ENCODE data around the gene ERLEC1.
"Not testable (repeated sequence)": the region's sequence is repeated elsewhere in the genome, so short reads cannot be mapped to it uniquely, and the experiment has no call there.

Gene ERLEC1

DNA sequence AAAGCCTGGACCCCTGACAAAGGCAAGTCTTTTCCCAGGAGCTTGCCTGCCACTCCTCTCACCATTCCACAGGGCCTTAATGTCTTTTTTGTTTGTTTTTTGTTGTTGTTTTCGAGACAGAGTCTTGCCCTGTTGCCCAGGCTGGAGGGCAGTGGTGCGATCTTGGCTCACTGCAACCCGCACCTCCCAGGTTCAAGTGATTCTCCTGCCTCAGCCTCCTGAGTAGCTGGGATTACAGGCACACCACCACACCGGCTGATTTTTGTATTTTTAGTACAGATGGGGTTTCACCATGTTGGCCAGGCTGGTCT lies 43.1 kb downstream of the ERLEC1 start:
- not testable (repeated sequence) for DNase-seq (ENCODE audit: low spot score)

- DNase-seq (ENCODE audit: low spot score), result no peak
Measured at GRCh38 chr2:53840580-53840979, 53.7 kb downstream of the ERLEC1 start.

- DNase-seq (ENCODE audit: low spot score), result not testable (repeated sequence)
Measured at GRCh38 chr2:53841651-53842050, 54.8 kb downstream of the ERLEC1 start.

DNA sequence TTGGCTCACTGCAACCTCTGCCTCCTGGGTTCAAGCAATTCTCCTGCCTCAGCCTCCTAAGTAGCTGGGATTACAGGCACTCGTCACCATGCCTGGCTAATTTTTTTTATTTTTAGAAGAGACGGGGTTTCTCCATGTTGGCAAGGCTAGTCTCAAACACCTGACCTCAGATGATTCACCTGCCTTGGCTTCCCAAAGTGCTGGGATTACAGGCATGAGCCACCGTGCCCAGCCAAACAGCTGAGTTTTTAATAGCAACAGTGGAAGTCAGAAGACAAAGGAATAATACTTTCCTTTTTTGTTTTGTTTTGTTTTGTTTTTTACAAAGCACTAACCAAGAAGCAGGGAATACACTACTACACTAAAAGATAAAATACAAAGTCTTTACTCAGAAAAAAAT lies 56.0 kb downstream of the ERLEC1 start:
- DNase-seq (ENCODE audit: low spot score), result no peak

DNA sequence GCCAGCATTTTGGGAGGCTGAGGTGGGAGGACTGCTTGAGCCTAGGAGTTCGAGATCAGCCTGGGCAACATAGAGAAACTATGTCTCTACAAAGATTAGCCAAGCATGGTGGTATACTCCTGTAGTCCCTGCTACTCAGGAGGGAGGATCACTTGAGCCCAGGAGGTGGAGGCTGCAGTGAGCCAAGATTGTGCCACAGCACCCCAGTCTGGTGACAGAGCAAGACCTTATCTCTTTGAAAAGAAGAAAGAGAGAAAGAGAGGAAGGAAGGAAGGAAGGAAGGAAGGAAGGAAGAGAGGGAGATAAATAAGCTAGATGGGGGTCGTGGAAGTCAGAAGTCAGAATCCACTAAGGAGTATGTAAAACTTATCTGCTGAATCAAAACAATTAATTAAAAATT lies 56.8 kb downstream of the ERLEC1 start:
- DNase-seq (ENCODE audit: low spot score), result no peak

DNA sequence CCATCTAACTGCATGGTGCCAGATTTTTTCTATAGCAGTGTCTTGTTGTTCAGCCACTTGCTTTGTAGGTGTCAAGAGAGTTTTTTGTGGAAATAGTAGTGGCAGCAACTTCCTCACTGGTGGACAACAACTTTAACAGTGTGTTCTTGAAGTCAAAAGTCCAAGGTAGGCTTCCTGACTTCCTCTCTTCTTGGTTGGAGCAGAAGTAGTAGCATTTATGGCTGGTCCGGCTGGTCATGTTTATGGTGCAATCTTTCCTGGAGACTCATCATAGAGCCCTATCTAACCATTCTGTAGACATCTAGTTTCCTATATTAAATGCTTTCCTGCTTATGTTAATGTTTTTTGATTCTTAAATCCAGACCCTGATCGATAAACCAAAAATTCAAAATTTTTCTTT lies 61.2 kb downstream of the ERLEC1 start:
- no peak for DNase-seq (ENCODE audit: low spot score)

GRCh38 chr2:53851052-53851757 lies 64.4 kb downstream of the ERLEC1 start:
- DNase-seq (ENCODE audit: low spot score), result not testable (repeated sequence)

- DNase-seq (ENCODE audit: low spot score), result no peak
Measured at GRCh38 chr2:53852532-53852931, 65.7 kb downstream of the ERLEC1 start.

GRCh38 chr2:53854678-53855077 lies 67.8 kb downstream of the ERLEC1 start:
- no peak for DNase-seq (ENCODE audit: low spot score)

DNA sequence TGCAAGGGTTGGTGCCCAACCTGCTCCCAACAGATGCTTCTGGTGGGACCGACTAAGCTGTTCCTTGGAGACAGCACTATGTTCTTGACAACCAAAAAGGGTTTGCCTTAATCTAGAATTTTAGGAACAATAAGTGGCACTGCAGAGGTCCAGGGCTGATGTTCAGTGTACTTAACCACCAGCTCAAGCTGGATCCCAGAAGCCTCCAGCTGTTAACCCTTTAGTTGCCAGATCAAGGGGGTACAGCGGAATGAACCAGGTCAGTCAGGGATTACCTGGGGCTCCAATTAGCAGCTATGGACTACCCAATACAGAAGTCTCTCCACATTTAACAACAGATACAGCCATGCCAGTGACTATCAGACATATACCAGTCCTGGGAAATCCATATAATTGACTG lies 69.4 kb downstream of the ERLEC1 start:
- DNase-seq (ENCODE audit: low spot score), result no peak

GRCh38 chr2:53859206-53860181 lies 72.7 kb downstream of the ERLEC1 start, which contains the start of gene GPR75:
GPR75 (minus strand) TSS chr2:53859967; CDS start chr2:53854756, 5,211 bp downstream.
- no peak for DNase-seq (ENCODE audit: low spot score)

- DNase-seq (ENCODE audit: low spot score), result no peak
Measured at GRCh38 chr2:53861824-53862223, 75.0 kb downstream of the ERLEC1 start.

DNA sequence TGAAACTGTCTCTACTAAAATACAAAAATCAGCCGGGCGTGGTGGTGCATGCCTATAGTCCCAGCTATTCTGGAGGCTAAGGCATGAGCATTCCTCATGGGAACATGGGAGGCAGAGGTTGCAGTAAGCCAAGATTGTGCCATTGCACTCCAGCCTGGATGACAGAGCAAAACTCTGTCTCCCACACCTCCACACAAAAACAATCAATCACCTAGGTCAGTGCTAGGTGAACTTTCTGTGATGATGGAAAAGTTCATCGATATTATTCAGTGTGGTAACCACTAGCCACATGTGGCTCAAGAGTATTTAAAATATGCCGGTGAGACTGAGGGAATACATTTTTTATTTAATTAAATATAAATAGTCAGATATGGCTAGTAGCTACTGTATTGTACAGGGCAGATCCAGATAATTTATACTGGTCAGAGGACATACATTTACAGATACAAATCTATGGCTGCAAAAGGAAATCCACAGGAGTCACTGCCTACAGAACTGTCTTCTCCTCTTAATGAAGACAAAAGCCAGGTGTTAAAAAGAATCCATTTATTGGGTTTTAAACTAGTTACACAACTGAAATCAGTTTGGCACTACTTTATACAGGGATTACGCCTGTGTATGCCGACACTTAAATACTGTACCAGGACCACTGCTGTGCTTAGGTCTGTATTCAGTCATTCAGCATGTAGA lies 76.8 kb downstream of the ERLEC1 start:
- DNase-seq (ENCODE audit: low spot score), result no peak

DNA sequence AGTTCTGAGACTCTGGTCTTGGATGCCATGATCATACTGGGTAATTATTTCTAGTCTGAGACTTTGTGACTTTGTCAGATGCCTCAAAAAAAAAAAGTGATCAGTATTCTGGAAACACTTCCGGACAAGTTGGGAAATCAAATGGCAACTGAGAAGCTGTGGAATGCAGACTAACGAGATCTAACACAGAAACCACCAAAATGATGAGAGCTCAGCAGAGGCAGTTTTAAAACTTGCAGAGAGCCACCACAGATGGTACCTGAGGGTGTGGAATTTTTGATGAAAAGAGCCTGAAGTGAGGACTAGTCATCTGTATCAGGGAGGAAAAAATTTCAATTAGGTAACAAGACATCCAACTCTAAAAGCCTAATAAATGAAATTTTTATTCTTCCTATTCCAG lies 78.4 kb downstream of the ERLEC1 start:
- DNase-seq (ENCODE audit: low spot score), result no peak

- DNase-seq (ENCODE audit: low spot score), result no peak
Measured at GRCh38 chr2:53865962-53866361, 79.1 kb downstream of the ERLEC1 start.

- no peak for DNase-seq (ENCODE audit: low spot score)
Measured at GRCh38 chr2:53867169-53867568, 80.3 kb downstream of the ERLEC1 start.

- DNase-seq (ENCODE audit: low spot score), result no peak
Measured at GRCh38 chr2:53867773-53868172, 80.9 kb downstream of the ERLEC1 start.
